ENCODE data around the gene CCR5AS.

DNA sequence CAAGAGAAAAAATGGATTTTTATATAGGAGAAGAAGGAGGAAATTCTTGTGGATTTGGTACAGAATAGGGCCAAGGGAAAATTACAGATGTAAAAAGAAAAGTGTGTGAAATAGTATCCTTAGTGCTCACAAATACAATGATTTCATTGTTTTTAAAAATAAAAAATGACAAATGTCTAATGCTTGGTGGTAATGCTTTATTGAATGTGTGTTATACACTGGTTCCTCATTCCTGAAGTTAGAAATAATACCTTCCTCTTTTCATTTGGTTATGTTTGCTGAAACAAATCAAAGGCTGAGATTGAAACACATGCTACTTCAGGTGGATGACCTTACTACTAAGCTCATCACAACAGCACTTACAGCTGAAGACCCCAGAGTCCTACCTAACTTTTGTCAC, 90.7 kb downstream of the CCR5AS start:
- TF ChIP-seq, protein P1, sequence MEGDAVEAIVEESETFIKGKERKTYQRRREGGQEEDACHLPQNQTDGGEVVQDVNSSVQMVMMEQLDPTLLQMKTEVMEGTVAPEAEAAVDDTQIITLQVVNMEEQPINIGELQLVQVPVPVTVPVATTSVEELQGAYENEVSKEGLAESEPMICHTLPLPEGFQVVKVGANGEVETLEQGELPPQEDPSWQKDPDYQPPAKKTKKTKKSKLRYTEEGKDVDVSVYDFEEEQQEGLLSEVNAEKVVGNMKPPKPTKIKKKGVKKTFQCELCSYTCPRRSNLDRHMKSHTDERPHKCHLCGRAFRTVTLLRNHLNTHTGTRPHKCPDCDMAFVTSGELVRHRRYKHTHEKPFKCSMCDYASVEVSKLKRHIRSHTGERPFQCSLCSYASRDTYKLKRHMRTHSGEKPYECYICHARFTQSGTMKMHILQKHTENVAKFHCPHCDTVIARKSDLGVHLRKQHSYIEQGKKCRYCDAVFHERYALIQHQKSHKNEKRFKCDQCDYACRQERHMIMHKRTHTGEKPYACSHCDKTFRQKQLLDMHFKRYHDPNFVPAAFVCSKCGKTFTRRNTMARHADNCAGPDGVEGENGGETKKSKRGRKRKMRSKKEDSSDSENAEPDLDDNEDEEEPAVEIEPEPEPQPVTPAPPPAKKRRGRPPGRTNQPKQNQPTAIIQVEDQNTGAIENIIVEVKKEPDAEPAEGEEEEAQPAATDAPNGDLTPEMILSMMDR (IDR thresholded peaks at IDR 0.05) = no peak
- TF ChIP-seq POLR2A (IDR thresholded peaks at IDR 0.05) (no peak), POLR2AphosphoS5 (IDR thresholded peaks at IDR 0.05) (no peak)

Data from prostate gland (tissue), 2 donors.